T-cell (primary cell): ENCODE results near the gene ACKR3. TPM values are rescaled to one million over a fixed set of nuclear protein-coding genes. Genes with fewer than 3 reads are reported as not detected.

Experiments used
- ATAC-seq, 4 experiments: fragments of 200-7000 bp in 3 of 4; fragments of 150-1000 bp in 1 of 4; cut with Tn5 transposase; replicated peaks in 1 of 4; 1 replicate in 3 of 4; 2 replicates in 1 of 4; pipeline ENCODE4 v1.10.0; 2021; ENCODE audit warnings: moderate library complexity in 3 of 4, mild to moderate bottlenecking in 2 of 4, moderate number of reproducible peaks in 1 of 4
- CTCF ChIA-PET, 2 donors: fragments of 300-600 bp; sonication (Branson Sonifier 250); formaldehyde crosslinking; loops; one replicate each; lab custom pipeline; 2022; ENCODE audit warnings: antibody characterized with exemption in 2 of 2; lab: Charles Lee
- POLR2A ChIA-PET, 2 donors: fragments of 300-600 bp; sonication (Branson Sonifier 250); formaldehyde crosslinking; loops; one replicate each; lab custom pipeline; 2022; ENCODE audit warnings: antibody characterized with exemption in 2 of 2; lab: Charles Lee
- DNase-seq, 35 experiments: peaks; one replicate each; pipeline versions ENCODE4 v3.0.0 to v3.0.0-alpha.2; 2013 to 2023
- H3K27ac ChIP-seq: one replicate; pipeline ENCODE4 v1.5.1; 2013; ENCODE audit warnings: low read length
- H3K27me3 ChIP-seq, 2 experiments: replicated peaks in 1 of 2; 1 replicate in 1 of 2; 2 replicates in 1 of 2; pipeline versions ENCODE4 v1.6.1 to v1.7.0; 2013; ENCODE audit warnings: low read length in 1 of 2, mixed read lengths in 1 of 2; ENCODE audit not compliant: control insufficient read depth in 2 of 2, insufficient read depth in 2 of 2; ENCODE audit errors: extremely low read depth in 1 of 2
- H3K36me3 ChIP-seq, 2 donors: 1 replicate in 1 of 2; 2 replicates in 1 of 2; pipeline versions ENCODE4 v1.6.1 to v1.7.0; 2013; ENCODE audit warnings: low read length in 1 of 2; ENCODE audit not compliant: control insufficient read depth in 2 of 2, insufficient read depth in 1 of 2; ENCODE audit errors: extremely low read depth in 1 of 2
- H3K4me1 ChIP-seq, 2 experiments: 1 replicate in 1 of 2; 2 replicates in 1 of 2; pipeline versions ENCODE4 v1.6.1 to v1.7.0; 2013; ENCODE audit warnings: low read length in 2 of 2, mixed read lengths in 1 of 2; ENCODE audit not compliant: insufficient read depth in 2 of 2, control insufficient read depth in 1 of 2; ENCODE audit errors: extremely low read depth in 1 of 2
- H3K4me3 ChIP-seq, 2 donors: 1 replicate in 1 of 2; 2 replicates in 1 of 2; pipeline versions ENCODE4 v1.5.1 to v1.7.0; 2013; ENCODE audit warnings: mild to moderate bottlenecking in 2 of 2, low read length in 1 of 2, moderate library complexity in 1 of 2; ENCODE audit not compliant: control insufficient read depth in 1 of 2; ENCODE audit errors: extremely low read depth in 1 of 2
- H3K9me3 ChIP-seq: 2 replicates; pipeline ENCODE4 v1.7.0; 2013
- H3K27ac Mint-ChIP-seq, 2 donors: one replicate each; pipeline ENCODE4 v1.8.0; 2020 to 2021; ENCODE audit warnings: mild to moderate bottlenecking in 2 of 2, mixed read lengths in 2 of 2
- H3K27me3 Mint-ChIP-seq, 2 donors: one replicate each; pipeline ENCODE4 v1.8.0; 2021 to 2022; ENCODE audit warnings: mixed read lengths in 2 of 2
- H3K36me3 Mint-ChIP-seq: one replicate; pipeline ENCODE4 v1.8.0; 2021; ENCODE audit warnings: mixed read lengths
- H3K4me1 Mint-ChIP-seq, 3 donors: one replicate each; pipeline ENCODE4 v1.8.0; 2020 to 2022; ENCODE audit warnings: mixed read lengths in 3 of 3, mild to moderate bottlenecking in 1 of 3
- H3K4me3 Mint-ChIP-seq, 3 donors: one replicate each; pipeline ENCODE4 v1.8.0; 2020 to 2022; ENCODE audit warnings: mild to moderate bottlenecking in 3 of 3, mixed read lengths in 3 of 3, moderate library complexity in 3 of 3
- H3K9me3 Mint-ChIP-seq, 3 donors: one replicate each; pipeline ENCODE4 v1.8.0; 2020 to 2022; ENCODE audit warnings: mixed read lengths in 3 of 3
- WGBS: methylation state at CpG from one replicate; pipeline ENCODE4 v1.1.5; 2013; ENCODE audit warnings: missing lambda C conversion rate; ENCODE audit not compliant: insufficient coverage; 5-methylcytosine and 5-hydroxymethylcytosine counted together
- total RNA-seq, 35 experiments: library from RNA in 6 of 35; stranded (reverse) in 6 of 35; fragments of 120-200 nt in 1 of 35; gene quantifications; one replicate each; pipeline versions ENCODE4 v1.2.1 to v1.2.4 and lab custom pipeline; 2013 to 2026

The ACKR3 gene
- total RNA-seq, 5 donors from 2014 or later (not counting 1 experiment from before 2014, with no cell fraction given) = 3.3 to 6.9 (median 4.5) TPM

DNA sequence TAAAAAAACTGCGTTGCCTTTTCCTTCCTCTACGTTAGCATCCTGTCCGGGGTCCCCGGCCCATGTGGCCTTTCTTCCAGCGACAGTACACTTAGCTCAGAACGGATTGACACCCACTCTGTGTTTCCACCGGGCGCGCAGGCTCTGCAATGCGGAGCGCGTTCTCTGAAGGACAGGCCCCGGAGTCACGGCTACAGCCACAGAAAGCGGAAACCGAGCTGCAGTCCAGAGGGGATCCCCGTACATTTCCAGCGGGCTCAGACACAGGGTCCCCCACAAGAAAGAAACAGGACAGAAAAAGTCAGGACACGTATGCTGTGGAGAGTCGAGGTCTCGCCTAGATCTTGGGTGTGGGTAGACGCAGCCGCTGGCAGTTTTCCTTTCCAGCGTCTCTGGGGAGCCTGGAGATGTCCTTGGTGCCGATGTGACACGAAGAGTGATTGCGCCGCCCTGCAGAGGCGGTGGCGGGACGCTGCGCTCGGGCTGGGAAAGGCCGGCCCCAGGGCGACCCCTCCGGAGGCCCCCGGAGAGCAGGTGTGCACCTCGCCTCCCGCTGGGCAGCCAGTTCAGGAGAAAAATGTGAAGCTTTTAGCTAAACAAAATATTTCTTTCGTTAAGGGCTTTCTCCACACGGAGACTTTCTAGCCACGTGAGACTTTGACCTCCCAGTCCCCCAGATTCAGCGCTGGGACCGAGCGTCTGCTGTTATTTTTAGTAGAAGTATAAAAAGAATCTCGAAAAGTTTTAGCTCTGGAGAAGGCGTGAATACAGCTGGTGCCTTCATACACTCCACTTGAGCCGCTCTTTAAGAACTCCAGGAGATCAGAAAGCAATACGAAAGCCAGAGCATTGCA, 1.3 kb upstream of the ACKR3 start:
- peaks cover 21 to 26% (median 21%) of the 10 kb centered on the region in 3 donors for H3K4me1 Mint-ChIP-seq
- H3K4me3 ChIP-seq = peak overlapping the region; percentile 27 to 69
- no peaks in the 10 kb centered on the region for H3K9me3 Mint-ChIP-seq
- H3K4me1 ChIP-seq = peaks cover 15 to 28% of the 10 kb centered on the region in 2 experiments
- DNase-seq = peak in 24 of 35 experiments; percentile 8 to 55 (median 23)
- peaks cover 7% of the 10 kb centered on the region for H3K36me3 Mint-ChIP-seq
- H3K27me3 Mint-ChIP-seq = no peaks in the 10 kb centered on the region
- CTCF ChIA-PET = interaction anchor here (1.5 to 5.1 kb wide), 6 partner anchors 20 to 224 kb away, joined by 3 to 109 read pairs (median 6); no protein-coding TSS in a partner anchor
- peak; percentile 22 to 45 (median 38) for ATAC-seq
- no peak overlapping the region for H3K27ac ChIP-seq
- H3K9me3 ChIP-seq = no peaks in the 10 kb centered on the region
- no peak overlapping the region for H3K27ac Mint-ChIP-seq
- H3K36me3 ChIP-seq = peaks cover 5 to 10% of the 10 kb centered on the region in 2 donors
- POLR2A ChIA-PET = interaction anchor here in 1 of 2 donors (0.6 kb wide), 1 partner anchor 21 kb away, joined by 5 read pairs; no protein-coding TSS in a partner anchor
- H3K27me3 ChIP-seq = no peaks in the 10 kb centered on the region
- 49% methylated on average over 42 of the region's 49 CpGs for WGBS
- H3K4me3 Mint-ChIP-seq = peak overlapping the region; percentile 81 to 84 (median 84)

DNA sequence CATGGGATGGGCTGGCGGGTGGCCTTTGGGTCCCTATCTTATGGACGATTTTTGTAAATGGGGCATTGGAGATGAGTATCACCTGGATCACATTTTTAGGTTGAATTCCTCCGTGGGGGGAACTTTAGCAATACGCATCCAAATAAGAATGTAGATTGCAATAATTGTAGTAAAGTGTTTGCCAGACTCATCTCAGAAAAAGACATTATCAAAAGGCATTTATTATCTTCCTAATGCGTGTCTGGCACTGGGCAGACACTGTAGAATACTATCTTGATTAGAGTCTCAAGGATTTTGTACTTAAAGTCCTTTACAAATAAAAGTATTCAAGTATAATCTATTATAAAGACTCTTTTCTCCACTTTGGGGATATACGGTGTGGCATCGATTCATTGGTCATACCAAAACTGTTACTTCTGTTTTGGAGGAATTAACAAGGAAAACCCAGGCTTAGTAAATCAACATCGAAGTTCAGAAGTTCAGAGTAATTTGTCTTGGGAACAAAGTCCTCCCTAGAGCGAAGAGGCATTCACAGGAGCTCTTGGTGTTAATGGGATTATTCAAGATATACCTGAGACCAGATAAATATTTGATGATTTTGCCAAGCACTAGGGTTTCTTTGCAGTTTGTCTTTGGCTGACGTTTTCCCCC, 578 bp upstream of the ACKR3 start:
- peak overlapping the region in 1 of 2 donors; percentile 69 for H3K4me3 ChIP-seq
- H3K9me3 Mint-ChIP-seq = no peaks in the 10 kb centered on the region
- peak overlapping the region; percentile 37 for H3K27ac ChIP-seq

DNA sequence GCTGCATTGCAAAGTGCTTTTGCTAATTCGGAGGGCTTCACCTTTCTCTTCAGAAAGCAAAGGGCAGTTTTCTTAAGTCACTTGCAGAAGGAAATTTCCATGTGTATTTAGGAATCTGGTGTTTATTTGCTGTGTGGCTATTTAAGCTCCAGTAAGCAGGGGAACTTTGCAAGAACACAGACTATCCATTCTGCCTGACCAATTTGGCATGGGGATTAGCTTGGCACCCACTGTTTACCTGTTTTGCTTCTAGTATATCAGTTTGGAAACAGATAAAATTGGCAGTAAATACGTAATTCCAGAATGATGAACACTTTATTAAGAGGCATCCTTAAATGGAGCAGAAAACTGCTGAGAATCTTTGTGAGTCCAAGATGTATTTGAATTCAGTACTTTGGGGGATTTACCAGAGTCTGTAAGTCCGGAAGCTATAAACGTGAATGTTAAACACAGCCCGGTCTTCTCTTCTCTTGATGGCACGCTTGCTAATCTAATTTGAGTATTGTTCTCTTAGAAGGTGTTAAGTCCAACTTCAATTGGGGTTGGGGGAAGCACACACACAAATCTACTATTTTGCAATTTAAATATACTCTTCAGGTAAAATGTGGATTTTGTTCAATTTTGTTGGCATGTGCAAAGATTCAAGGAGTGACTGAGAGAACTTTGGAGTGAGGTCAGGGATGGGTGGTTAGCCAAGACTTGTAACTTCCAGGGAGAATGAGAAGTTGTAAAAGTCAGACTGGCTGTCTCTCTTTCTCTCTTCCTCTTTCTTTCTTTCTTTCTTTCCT, 650 bp downstream of the ACKR3 start:
- Histone ChIP-seq H3K27ac (no peak overlapping the region), H3K4me3 (no peak overlapping the region), H3K9me3 (no peaks in the 10 kb centered on the region), H3K36me3 (peaks cover 5 to 12% of the 10 kb centered on the region in 2 donors), H3K27me3 (no peaks in the 10 kb centered on the region), H3K4me1 (peaks cover 15 to 28% of the 10 kb centered on the region in 2 experiments)
- Mint-ChIP-seq H3K9me3 (no peaks in the 10 kb centered on the region), H3K4me3 (no peak overlapping the region), H3K36me3 (peaks cover 4% of the 10 kb centered on the region), H3K27me3 (no peaks in the 10 kb centered on the region), H3K27ac (no peak overlapping the region), H3K4me1 (peaks cover 21 to 28% (median 21%) of the 10 kb centered on the region in 3 donors)
- ChIA-PET CTCF (interaction anchor here (0.6 to 5.1 kb wide), 19 partner anchors 11 to 1156 kb away, joined by 3 to 109 read pairs (median 4); partner anchors contain the start of gene COPS8 (in 1 of the 2)), POLR2A (interaction anchor here in 1 of 2 donors (1.0 kb wide), 1 partner anchor 57 kb away, joined by 6 read pairs; no protein-coding TSS in a partner anchor)
- ATAC-seq (no peak), DNase-seq (no peak)
- WGBS = 82% methylated on average over 3 of the region's 6 CpGs

More for the DNA sequence above, 578 bp upstream of the ACKR3 start:
- Mint-ChIP-seq H3K4me3 (peak overlapping the region; percentile 81 to 84 (median 84)), H3K27ac (peak overlapping the region in 1 of 2 donors; percentile 53), H3K36me3 (peaks cover 5% of the 10 kb centered on the region), H3K4me1 (peaks cover 21 to 26% (median 21%) of the 10 kb centered on the region in 3 donors), H3K27me3 (no peaks in the 10 kb centered on the region)
- ChIA-PET CTCF (interaction anchor here (0.5 to 5.1 kb wide), 16 partner anchors 10 to 225 kb away, joined by 3 to 109 read pairs (median 5); no protein-coding TSS in a partner anchor), POLR2A (interaction anchor here (0.6 to 1.0 kb wide), 3 partner anchors 21 to 331 kb away, joined by 3 to 6 read pairs (median 3); no protein-coding TSS in a partner anchor)
- peak in 1 of 35 experiments; percentile 5 for DNase-seq
- Histone ChIP-seq H3K4me1 (peaks cover 15 to 28% of the 10 kb centered on the region in 2 experiments), H3K36me3 (peaks cover 5 to 7% of the 10 kb centered on the region in 2 donors), H3K9me3 (no peaks in the 10 kb centered on the region), H3K27me3 (no peaks in the 10 kb centered on the region)
- ATAC-seq = no peak
- 49% methylated on average over 3 of the region's 10 CpGs for WGBS

DNA sequence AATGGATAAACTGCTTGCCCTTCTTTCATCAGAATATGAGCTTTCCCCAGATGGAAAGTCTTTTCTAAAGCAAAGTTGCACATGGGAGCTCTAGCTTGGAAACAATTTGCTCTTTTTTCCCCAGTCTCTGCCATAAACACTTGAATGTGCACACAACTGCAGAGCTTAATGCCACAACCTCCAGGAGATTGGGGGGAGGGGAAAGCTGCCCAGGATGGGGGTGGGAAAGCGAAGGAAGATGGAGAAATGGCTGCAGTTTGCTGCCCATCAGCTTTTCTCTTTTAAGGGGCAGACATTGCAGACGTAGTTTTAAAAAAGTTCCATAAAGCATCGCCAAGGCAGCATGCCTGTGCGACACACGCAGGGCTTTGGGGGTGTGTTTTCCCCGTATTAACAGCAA, 1.5 kb downstream of the ACKR3 start:
- Histone ChIP-seq H3K36me3 (peaks cover 1 to 12% of the 10 kb centered on the region in 2 donors), H3K27me3 (no peaks in the 10 kb centered on the region), H3K9me3 (no peaks in the 10 kb centered on the region), H3K27ac (no peak overlapping the region), H3K4me3 (no peak overlapping the region), H3K4me1 (peaks cover 15 to 28% of the 10 kb centered on the region in 2 experiments)
- no peak overlapping the region for H3K27ac Mint-ChIP-seq
- WGBS = 97% methylated on average over 6 of the region's 6 CpGs
- H3K9me3 Mint-ChIP-seq = no peaks in the 10 kb centered on the region
- H3K27me3 Mint-ChIP-seq = no peaks in the 10 kb centered on the region
- peaks cover 4% of the 10 kb centered on the region for H3K36me3 Mint-ChIP-seq
- ATAC-seq = no peak
- ChIA-PET POLR2A (no interaction called here), CTCF (interaction anchor here (0.6 to 5.1 kb wide), 5 partner anchors 56 to 1155 kb away, joined by 3 to 109 read pairs (median 4); no protein-coding TSS in a partner anchor)
- peaks cover 21 to 28% (median 21%) of the 10 kb centered on the region in 3 donors for H3K4me1 Mint-ChIP-seq
- DNase-seq = no peak
- no peak overlapping the region for H3K4me3 Mint-ChIP-seq

DNA sequence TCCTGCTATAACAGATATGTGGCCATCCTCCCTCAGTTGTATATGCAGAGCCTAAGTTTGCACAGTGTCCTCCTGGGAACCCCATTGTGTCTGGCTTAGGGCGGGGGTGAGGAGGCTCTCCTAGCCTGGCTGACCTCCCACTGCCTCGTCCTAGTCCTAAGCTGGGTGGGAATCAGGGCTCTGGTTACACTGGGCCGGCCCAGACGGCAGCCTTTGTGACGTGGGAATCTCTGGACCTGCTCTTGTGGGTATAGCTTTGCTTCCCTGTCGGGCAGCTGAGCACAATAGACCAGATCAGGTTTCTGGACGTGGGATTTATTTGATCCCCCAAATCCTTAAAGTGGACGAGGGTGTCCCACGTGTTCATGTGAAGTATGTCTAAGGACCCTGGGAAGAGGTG, 2.9 kb downstream of the ACKR3 start:
- Mint-ChIP-seq H3K9me3 (no peaks in the 10 kb centered on the region), H3K27me3 (no peaks in the 10 kb centered on the region), H3K4me1 (peaks cover 21 to 26% (median 23%) of the 10 kb centered on the region in 3 donors), H3K27ac (no peak overlapping the region), H3K4me3 (no peak overlapping the region), H3K36me3 (peaks cover 4% of the 10 kb centered on the region)
- CTCF ChIA-PET = interaction anchor here (0.6 to 5.1 kb wide), 2 partner anchors 59 to 61 kb away, joined by 4 to 109 read pairs; no protein-coding TSS in a partner anchor
- peaks cover 15 to 24% of the 10 kb centered on the region in 2 experiments for H3K4me1 ChIP-seq
- no peaks in the 10 kb centered on the region for H3K27me3 ChIP-seq
- WGBS = 90% methylated on average over 9 of the region's 9 CpGs
- ATAC-seq = no peak
- H3K36me3 ChIP-seq = peaks cover 2 to 18% of the 10 kb centered on the region in 2 donors
- no peak for DNase-seq
- POLR2A ChIA-PET = no interaction called here
- H3K9me3 ChIP-seq = no peaks in the 10 kb centered on the region
- H3K4me3 ChIP-seq = no peak overlapping the region
- H3K27ac ChIP-seq = no peak overlapping the region
